ENCODE measurements around the gene DNAL1.

The DNAL1 gene

GRCh38 chr14:73741876-73742519 is 97.2 kb downstream of the DNAL1 start:
- no peak overlapping the region for H3K27ac ChIP-seq (ENCODE audit: extremely low read depth, low read depth, low read length)
- H3K9me3 ChIP-seq (ENCODE audit: control insufficient read depth, insufficient read depth, low read depth, low read length), result no peaks in the 10 kb centered on the region
- H3K36me3 ChIP-seq (ENCODE audit: control insufficient read depth in 2 of 2, insufficient read depth in 1 of 2, low read length in 2 of 2), result peaks cover 8 to 33% of the 10 kb centered on the region in 2 experiments; a peak in 2 of 3 replicates
- TF ChIP-seq MZF1 (tag by site-specific recombination; IDR thresholded peaks at IDR 0.05; ENCODE audit: borderline replicate concordance) (peak; percentile 36; the same call in 1 of the 2 replicates), ZBTB10 (tag by site-specific recombination; IDR thresholded peaks at IDR 0.05) (no peak), PRDM10 (tag by site-specific recombination; IDR thresholded peaks at IDR 0.05) (peak; percentile 75), KLF1 (tag by site-specific recombination; IDR thresholded peaks at IDR 0.05) (peak; percentile 59), GLIS2 (tag by site-specific recombination; IDR thresholded peaks at IDR 0.05) (peak; percentile 14; the same call in 1 of the 2 replicates), ZNF133 (tag by site-specific recombination; IDR thresholded peaks at IDR 0.05) (no peak), PATZ1 (tag by site-specific recombination; IDR thresholded peaks at IDR 0.05) (peak; percentile 33; the same call in 1 of the 2 replicates)
- ChIA-PET POLR2A (interaction anchor here (1.4 to 1.7 kb wide), 2 partner anchors 11 to 18 kb away, joined by 4 to 5 read pairs; a partner anchor contains a TSS), CTCF (interaction anchor here (2.2 to 4.5 kb wide), 2 partner anchors 13 to 16 kb away, joined by 13 to 27 read pairs; no protein-coding TSS in a partner anchor)
- no peak overlapping the region for H3K4me3 ChIP-seq (ENCODE audit: low read depth, low read length)
- peaks cover 18% of the 10 kb centered on the region for H3K4me1 ChIP-seq (ENCODE audit: control insufficient read depth, insufficient read depth, low read length)

GRCh38 chr14:73742520-73743238 is 97.9 kb downstream of the DNAL1 start:
- Histone ChIP-seq H3K4me1 (ENCODE audit: control insufficient read depth, insufficient read depth, low read length) (peaks cover 22% of the 10 kb centered on the region), H3K27ac (ENCODE audit: extremely low read depth, low read depth, low read length) (no peak overlapping the region), H3K36me3 (ENCODE audit: control insufficient read depth in 2 of 2, insufficient read depth in 1 of 2, low read length in 2 of 2) (peaks cover 2 to 28% of the 10 kb centered on the region in 2 experiments; a peak in 2 of 3 replicates), H3K4me3 (ENCODE audit: low read depth, low read length) (no peak overlapping the region), H3K9me3 (ENCODE audit: control insufficient read depth, insufficient read depth, low read depth, low read length) (no peaks in the 10 kb centered on the region)
- ChIA-PET CTCF (interaction anchor here (0.6 to 4.5 kb wide), 3 partner anchors 13 to 1967 kb away, joined by 3 to 27 read pairs (median 13); no protein-coding TSS in a partner anchor), POLR2A (interaction anchor here (1.4 to 1.7 kb wide), 2 partner anchors 11 to 17 kb away, joined by 4 to 5 read pairs; a partner anchor contains a TSS)
- TF ChIP-seq SP2 (tag by site-specific recombination; IDR thresholded peaks at IDR 0.05), result no peak
- TF ChIP-seq ZFHX2 (tag by site-specific recombination; conservative IDR thresholded peaks at IDR 0.05), result 0 out of 2 replicates have a peak, but pooled peaks have one; percentile 7

Data from HEK293 (cell line).